HUES6 (cell line): Measurements from ENCODE around the gene ADIG.

Source experiments
- H3K27ac ChIP-seq: 2 replicates; pipeline ENCODE4 v1.7.0; 2013; ENCODE audit warnings: low read depth, mild to moderate bottlenecking, low read length, inconsistent platforms
- H3K27me3 ChIP-seq: 2 replicates; pipeline ENCODE4 v1.6.1; 2013; ENCODE audit warnings: low read length; ENCODE audit not compliant: control insufficient read depth, insufficient read depth
- H3K36me3 ChIP-seq: 2 replicates; pipeline ENCODE4 v1.6.1; 2013; ENCODE audit warnings: low read length; ENCODE audit not compliant: control insufficient read depth, insufficient read depth
- H3K4me1 ChIP-seq: 2 replicates; pipeline ENCODE4 v1.6.1; 2013; ENCODE audit warnings: low read length; ENCODE audit not compliant: control insufficient read depth, insufficient read depth
- H3K4me3 ChIP-seq: 2 replicates; pipeline ENCODE4 v1.5.1; 2013; ENCODE audit warnings: low read depth, low read length
- H3K9ac ChIP-seq: one replicate; pipeline ENCODE4 v1.6.1; 2013; ENCODE audit warnings: mild to moderate bottlenecking, low read length
- H3K9me3 ChIP-seq: 2 replicates; pipeline ENCODE4 v1.6.1; 2013; ENCODE audit warnings: low read depth, low read length; ENCODE audit not compliant: control insufficient read depth, insufficient read depth

Gene ADIG

DNA sequence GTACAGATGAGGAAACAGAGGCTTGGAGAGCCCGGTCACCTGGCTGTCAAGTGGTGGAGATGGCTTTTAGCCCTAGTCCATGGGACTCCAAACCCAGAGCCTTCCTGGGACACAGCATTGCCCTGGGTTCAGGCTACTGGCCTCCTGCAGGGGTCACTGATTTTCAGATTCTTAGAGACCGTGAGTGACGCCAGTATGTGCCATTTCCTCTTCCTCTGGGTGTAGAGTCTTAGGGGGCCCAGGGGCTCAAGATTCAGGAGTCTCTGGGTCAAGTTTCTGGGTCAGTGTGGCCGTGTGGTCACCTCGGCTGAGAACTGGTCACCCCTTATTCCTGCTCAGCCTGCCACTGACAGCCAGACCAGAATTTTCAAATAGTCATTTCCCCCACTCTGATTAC lies 21.2 kb downstream of the ADIG start:
- H3K27me3 ChIP-seq: no peaks in the 10 kb centered on the region; the same call in 1 of the 2 replicates
- no peaks in the 10 kb centered on the region; the same call in 1 of the 2 replicates for H3K36me3 ChIP-seq
- H3K9me3 ChIP-seq: no peaks in the 10 kb centered on the region
- H3K4me3 ChIP-seq: peak overlapping the region; percentile 61
- peak overlapping the region; percentile 58 for H3K9ac ChIP-seq
- H3K27ac ChIP-seq: peak overlapping the region; percentile 2; the same call in 1 of the 2 replicates
- peaks cover 48% of the 10 kb centered on the region for H3K4me1 ChIP-seq

GRCh38 chr20:38603286-38603685 lies 22.3 kb downstream of the ADIG start:
- H3K4me1 ChIP-seq: peaks cover 55% of the 10 kb centered on the region
- H3K27ac ChIP-seq: no peak overlapping the region
- peak overlapping the region; percentile 61; the same call in 1 of the 2 replicates for H3K4me3 ChIP-seq
- H3K27me3 ChIP-seq: no peaks in the 10 kb centered on the region; the same call in 1 of the 2 replicates
- peak overlapping the region; percentile 58 for H3K9ac ChIP-seq
- no peaks in the 10 kb centered on the region for H3K9me3 ChIP-seq
- no peaks in the 10 kb centered on the region; the same call in 1 of the 2 replicates for H3K36me3 ChIP-seq

- Histone ChIP-seq H3K9me3 (no peaks in the 10 kb centered on the region), H3K4me3 (peak overlapping the region; percentile 30; the same call in 1 of the 2 replicates), H3K9ac (no peak overlapping the region), H3K4me1 (peaks cover 55% of the 10 kb centered on the region), H3K36me3 (peaks cover 6% of the 10 kb centered on the region; the same call in 1 of the 2 replicates), H3K27ac (no peak overlapping the region), H3K27me3 (no peaks in the 10 kb centered on the region; the same call in 1 of the 2 replicates)
Measured at GRCh38 chr20:38604873-38605303, 23.9 kb downstream of the ADIG start.

DNA sequence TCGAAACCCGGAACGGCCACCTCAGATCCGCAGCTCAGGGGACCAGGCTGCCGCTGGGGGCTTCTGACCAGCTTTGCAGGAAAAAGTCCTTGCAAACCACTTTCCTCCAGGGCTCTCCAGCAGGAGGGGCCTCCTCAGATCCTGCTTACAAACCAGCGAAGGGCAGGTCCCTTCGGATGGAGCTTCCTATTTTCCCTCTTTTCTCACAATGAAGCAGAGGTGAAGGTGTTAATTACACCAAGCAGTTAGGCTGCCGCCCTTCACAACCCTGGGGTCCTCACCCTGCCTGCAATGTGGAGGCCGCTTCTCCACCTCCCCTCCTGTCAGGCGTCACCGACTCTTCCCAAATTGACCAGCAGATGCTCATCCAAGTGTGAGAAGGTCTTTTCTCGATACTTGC lies 26.4 kb downstream of the ADIG start:
- H3K9me3 ChIP-seq: no peaks in the 10 kb centered on the region
- H3K4me1 ChIP-seq: peaks cover 40% of the 10 kb centered on the region; the same call in 1 of the 2 replicates
- peaks cover 6% of the 10 kb centered on the region; the same call in 1 of the 2 replicates for H3K36me3 ChIP-seq
- H3K27ac ChIP-seq: no peak overlapping the region
- peak overlapping the region; percentile 21 for H3K9ac ChIP-seq
- peak overlapping the region; percentile 31; the same call in 1 of the 2 replicates for H3K4me3 ChIP-seq
- no peaks in the 10 kb centered on the region; the same call in 1 of the 2 replicates for H3K27me3 ChIP-seq

GRCh38 chr20:38608188-38608587 lies 27.2 kb downstream of the ADIG start:
- H3K27me3 ChIP-seq: no peaks in the 10 kb centered on the region
- H3K36me3 ChIP-seq: peaks cover 6% of the 10 kb centered on the region; the same call in 1 of the 2 replicates
- no peak overlapping the region for H3K4me3 ChIP-seq
- H3K4me1 ChIP-seq: peaks cover 47% of the 10 kb centered on the region; the same call in 1 of the 2 replicates
- no peak overlapping the region for H3K27ac ChIP-seq
- H3K9ac ChIP-seq: no peak overlapping the region
- no peaks in the 10 kb centered on the region for H3K9me3 ChIP-seq

GRCh38 chr20:38609815-38610214 lies 28.8 kb downstream of the ADIG start:
- no peaks in the 10 kb centered on the region for H3K27me3 ChIP-seq
- no peaks in the 10 kb centered on the region for H3K9me3 ChIP-seq
- no peak overlapping the region for H3K9ac ChIP-seq
- H3K4me3 ChIP-seq: no peak overlapping the region
- H3K27ac ChIP-seq: no peak overlapping the region
- H3K4me1 ChIP-seq: peaks cover 45% of the 10 kb centered on the region; the same call in 1 of the 2 replicates
- peaks cover 22% of the 10 kb centered on the region; the same call in 1 of the 2 replicates for H3K36me3 ChIP-seq

GRCh38 chr20:38610521-38610920 lies 29.5 kb downstream of the ADIG start:
- Histone ChIP-seq H3K9me3 (no peaks in the 10 kb centered on the region), H3K9ac (no peak overlapping the region), H3K27ac (no peak overlapping the region), H3K36me3 (peaks cover 28% of the 10 kb centered on the region; the same call in 1 of the 2 replicates), H3K27me3 (no peaks in the 10 kb centered on the region), H3K4me3 (no peak overlapping the region), H3K4me1 (peaks cover 38% of the 10 kb centered on the region; the same call in 1 of the 2 replicates)

DNA sequence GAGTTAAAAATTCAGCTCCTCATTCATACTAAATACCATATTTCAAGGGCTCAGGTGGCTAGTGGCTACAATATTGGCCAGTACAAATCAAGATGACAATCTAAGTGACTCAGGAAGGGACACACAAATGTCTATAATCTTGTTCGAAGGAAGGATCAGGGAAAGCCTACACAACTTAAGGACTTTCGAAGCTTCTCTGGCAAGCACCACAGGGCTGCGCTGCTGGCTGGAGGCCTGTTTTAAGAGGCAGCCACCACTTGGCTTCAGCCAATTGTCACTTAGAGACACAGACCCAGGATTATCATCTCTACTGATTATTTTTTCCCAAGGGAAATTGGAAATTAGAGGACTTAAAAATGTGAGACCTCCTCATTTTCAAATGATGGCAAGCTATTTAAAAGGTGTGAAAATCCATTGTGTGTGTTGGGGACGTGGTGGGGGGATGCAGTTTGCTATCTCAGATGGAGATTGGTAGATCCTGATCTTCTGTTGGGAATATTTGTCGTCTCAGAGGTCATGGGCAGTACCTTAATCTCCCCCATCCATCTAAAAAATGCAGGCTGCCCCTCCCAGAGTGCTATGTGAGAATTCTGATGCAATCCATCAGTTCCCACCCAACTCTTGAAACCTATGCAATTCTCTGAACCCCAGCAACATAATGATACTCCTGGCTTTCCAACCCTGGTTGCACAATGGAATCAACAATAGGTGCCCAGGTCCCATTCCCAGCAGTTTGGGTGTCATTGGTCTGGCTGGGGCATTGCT lies 31.9 kb downstream of the ADIG start:
- Histone ChIP-seq H3K9ac (no peak overlapping the region), H3K4me1 (peaks cover 31% of the 10 kb centered on the region; the same call in 1 of the 2 replicates), H3K27me3 (no peaks in the 10 kb centered on the region)

DNA sequence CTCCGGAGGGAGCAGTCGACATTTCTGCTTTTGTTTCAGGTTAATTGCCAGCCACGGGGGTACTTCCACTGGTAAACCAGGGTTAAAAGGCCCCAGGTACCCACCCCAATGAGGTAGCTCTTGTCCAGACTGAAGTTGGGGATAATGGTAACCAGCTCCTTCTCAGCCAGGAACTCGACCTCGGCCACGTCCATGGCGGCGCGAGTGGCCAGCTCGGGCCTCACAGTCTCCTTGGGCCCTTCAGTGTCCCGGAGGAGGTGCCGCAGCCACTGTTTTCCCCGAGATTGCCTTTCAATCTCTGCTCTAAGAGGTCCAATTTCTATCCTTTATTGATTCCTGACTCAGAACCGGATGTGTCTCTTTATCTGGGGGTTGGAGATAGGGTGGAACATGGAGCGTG lies 34.3 kb downstream of the ADIG start:
- Histone ChIP-seq H3K27ac (no peak overlapping the region), H3K9ac (no peak overlapping the region), H3K9me3 (no peaks in the 10 kb centered on the region), H3K4me3 (no peak overlapping the region), H3K36me3 (peaks cover 41% of the 10 kb centered on the region; the same call in 1 of the 2 replicates), H3K4me1 (peaks cover 19% of the 10 kb centered on the region; the same call in 1 of the 2 replicates), H3K27me3 (no peaks in the 10 kb centered on the region)

More for the DNA sequence above, 31.9 kb downstream of the ADIG start:
- H3K4me3 ChIP-seq: no peak overlapping the region
- H3K27ac ChIP-seq: no peak overlapping the region
- peaks cover 36% of the 10 kb centered on the region; the same call in 1 of the 2 replicates for H3K36me3 ChIP-seq
- H3K9me3 ChIP-seq: no peaks in the 10 kb centered on the region

- Histone ChIP-seq H3K4me1 (peaks cover 26% of the 10 kb centered on the region; the same call in 1 of the 2 replicates), H3K36me3 (peaks cover 41% of the 10 kb centered on the region; the same call in 1 of the 2 replicates), H3K27ac (no peak overlapping the region), H3K9me3 (no peaks in the 10 kb centered on the region), H3K4me3 (no peak overlapping the region), H3K27me3 (no peaks in the 10 kb centered on the region), H3K9ac (no peak overlapping the region)
Measured at GRCh38 chr20:38616457-38616856, 35.5 kb downstream of the ADIG start.
